Ramos (cell line): ENCODE data around the gene ANKRD31.

Source experiments
- in situ Hi-C: fragments of 300-500 bp; cut with MboI; formaldehyde crosslinking; loops from one replicate; pipeline ENCODE4 v1.14.3; 2022; ENCODE audit warnings: low sequenced_read_pairs; ENCODE audit not compliant: unreplicated experiment

The ANKRD31 gene

DNA sequence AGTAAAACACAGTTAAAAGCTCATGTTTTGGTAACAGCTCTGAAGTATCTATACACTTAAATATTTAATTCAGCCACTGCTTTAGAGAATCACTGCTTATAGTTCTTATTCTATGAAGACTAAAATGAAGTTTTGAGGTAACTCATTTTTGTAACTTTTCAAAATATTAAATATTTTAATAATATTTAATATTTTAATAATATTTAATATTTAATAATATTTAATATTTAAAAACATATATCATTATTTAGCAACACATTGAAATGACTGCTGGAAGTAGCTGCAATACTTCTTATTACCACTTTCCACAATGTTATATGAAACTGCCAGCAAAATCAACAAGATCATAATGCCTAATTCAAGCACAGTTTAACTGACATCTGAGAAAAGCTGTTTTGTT, 165.6 kb downstream of the ANKRD31 start:
- in situ Hi-C loops = no loop called here

DNA sequence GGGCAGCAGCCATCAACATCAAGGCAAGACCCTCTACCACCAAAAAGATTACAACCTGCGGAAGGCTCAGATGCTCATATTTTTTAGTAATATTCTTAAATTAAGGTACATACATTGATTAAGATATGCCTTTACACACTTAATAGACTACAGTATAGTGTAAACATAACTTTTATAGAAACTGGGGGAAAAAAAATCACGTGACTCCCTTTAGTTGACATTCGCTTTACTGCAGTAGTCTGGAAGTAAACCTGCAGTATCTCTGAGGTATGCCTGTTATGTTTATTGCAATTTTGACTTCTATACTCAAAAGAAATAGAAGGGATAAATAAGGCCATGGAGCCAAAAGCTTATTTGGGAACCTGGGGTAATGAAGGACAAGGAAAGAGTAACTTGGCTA, 169.2 kb downstream of the ANKRD31 start:
- in situ Hi-C loops = no loop called here

DNA sequence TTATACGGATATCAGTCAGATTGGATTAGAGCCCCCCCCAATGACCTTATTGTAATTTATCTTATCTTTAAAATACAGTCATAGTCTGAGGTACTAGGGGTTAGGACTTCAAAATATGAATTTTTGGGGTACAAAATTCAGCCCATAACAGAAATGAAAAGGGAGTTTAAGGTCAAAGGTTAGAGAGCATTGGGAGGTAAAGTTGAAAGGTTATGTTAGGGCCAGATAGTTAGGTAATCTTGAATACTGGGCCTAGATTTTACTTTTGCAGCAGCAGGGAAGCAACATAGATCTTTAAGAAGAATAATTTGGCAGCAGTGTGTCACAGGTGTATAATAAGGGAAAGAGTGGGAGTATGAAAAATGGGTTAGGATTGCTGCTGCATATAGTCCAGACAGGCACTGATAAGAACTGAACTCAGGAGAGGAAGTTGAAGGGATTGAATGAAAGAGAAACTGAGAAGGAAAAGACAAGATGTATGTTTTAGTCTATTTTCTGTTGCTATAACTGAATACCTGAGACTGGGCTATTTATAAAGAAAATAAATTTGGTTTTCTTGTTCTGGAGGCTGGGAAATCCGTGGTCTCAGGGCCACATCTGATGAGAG, 173.7 kb downstream of the ANKRD31 start:
- in situ Hi-C loops = no loop called here

DNA sequence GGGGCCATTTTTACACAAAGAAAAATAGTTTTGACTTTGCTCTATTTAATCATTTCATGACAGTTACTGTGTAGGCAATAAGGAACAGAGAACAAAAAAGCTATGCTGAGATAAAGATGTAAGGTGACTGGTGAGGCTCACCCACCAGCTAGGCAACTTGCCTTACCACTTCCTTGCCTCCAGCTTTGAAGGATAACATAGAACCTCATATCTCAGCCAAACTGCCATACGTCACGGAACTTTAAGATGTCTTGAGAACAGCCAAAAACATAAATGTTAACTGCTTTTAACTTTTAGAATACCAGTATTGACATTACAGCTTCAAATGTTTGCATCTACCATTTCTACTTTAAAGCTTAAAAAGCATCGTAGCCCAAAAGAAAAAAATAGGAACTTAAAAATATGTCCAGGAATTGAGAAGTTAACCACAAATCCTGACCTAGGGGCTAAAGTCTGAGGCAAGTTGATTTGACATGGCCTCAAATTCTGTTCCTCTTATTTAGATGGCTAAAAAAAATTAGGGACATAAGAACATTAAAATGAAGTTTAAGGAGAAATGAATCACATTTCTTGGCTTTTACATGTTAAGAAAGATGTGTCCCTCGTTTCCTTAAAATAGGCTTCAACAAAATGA, 176.6 kb downstream of the ANKRD31 start:
- in situ Hi-C loops = no loop called here

DNA sequence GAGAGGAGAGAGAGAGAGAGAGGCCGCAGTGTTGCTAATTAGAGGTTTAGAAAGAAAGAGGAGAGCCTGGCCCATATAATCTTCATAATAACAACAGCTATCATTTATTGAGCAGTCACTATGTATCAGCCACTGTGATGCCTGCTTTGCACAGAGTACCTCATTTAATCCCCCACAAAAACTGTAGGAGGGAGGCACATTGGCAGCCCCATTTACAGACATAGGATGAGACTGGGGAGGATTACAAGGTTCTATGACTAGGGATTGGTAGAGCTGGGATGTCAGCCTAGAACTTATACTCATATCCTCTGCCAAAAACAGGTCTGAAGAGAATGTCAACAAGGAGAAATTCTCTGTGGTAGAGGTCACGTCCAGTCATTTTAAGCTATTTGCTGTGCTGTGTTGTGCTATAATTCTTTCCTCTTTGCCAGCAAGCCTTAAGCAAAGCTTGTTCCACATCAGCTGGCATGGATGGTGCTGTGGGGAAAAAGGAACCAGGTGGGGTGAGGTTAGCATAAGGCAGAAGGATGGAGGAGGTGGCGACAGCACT, 177.6 kb downstream of the ANKRD31 start:
- in situ Hi-C loops = no loop called here

DNA sequence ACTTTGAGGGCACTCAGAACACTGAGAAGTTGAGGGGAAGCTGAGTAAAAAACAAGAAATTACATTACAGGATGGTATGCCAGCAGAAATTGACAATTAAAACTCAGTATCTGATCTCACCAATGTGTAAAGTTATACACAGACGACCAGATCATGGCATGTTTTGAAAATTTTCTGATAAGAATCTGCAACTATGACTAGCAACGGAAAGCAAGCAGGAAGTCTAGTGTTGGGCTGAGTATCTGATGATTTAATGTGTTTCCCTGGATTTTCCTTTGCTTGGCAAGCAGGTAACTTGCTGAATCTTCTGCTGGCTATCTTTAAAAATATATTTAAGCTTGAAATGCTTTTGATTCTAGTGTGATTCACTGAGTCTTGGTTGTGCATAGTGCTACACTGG, 179.1 kb downstream of the ANKRD31 start:
- in situ Hi-C loops = no loop called here

DNA sequence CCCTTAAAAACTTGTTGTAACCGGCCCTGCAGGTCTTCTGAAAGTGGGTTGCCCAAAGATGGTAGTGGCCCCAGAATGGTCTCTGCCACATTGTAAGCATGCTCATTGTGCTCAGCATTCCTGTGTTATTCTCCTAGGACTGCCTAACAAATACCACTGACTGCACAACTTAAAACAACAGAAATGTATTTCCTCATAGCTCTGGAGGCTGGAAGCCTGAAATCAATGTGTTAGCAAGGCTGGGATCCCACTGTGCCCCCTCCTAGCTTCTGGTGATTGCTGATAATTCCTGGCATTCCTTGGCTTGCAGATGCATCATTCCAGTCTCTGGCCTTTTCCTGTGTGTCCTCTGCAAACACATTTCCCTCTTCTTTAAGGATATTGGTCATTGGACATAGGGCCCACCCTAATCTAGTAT, 180.9 kb downstream of the ANKRD31 start:
- in situ Hi-C loops = no loop called here

DNA sequence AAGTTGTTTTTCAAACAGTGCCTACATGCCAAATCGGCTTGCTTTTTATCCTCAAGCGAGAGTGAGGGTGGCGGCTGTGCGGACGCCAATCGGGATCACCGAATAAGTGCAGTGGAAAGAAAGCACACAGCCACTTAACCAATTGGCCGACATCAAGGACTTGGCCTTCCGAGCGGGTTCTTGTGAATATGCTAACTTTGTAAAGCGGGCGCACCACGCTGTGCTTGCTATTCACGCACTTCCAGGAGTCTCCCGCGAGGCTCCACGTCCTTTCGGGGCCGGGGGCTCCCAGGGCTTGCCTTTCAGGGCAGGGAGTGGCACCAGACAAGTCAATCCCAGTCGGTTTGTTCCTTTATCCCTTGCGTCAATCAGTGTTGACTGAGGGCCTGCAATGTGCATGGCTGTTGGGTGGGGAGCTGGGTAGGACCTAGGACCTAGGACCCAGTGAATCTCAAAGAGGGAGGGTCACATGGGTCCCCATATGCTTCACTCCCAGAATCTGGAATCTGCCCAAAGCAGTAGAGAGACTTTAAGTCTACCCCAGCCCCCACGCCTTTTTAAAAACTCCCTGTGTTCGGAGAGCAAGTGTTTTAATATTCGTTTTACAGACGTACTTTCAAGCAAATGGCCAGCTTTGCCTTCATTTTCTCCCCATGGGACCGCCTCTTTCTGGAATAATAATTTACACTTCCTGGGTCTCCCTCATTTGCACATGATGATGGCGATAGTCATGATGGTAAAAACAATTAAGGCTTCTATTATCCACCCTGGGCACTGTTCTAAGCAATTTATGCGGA, 182.3 kb downstream of the ANKRD31 start:
- in situ Hi-C loops = no loop called here

DNA sequence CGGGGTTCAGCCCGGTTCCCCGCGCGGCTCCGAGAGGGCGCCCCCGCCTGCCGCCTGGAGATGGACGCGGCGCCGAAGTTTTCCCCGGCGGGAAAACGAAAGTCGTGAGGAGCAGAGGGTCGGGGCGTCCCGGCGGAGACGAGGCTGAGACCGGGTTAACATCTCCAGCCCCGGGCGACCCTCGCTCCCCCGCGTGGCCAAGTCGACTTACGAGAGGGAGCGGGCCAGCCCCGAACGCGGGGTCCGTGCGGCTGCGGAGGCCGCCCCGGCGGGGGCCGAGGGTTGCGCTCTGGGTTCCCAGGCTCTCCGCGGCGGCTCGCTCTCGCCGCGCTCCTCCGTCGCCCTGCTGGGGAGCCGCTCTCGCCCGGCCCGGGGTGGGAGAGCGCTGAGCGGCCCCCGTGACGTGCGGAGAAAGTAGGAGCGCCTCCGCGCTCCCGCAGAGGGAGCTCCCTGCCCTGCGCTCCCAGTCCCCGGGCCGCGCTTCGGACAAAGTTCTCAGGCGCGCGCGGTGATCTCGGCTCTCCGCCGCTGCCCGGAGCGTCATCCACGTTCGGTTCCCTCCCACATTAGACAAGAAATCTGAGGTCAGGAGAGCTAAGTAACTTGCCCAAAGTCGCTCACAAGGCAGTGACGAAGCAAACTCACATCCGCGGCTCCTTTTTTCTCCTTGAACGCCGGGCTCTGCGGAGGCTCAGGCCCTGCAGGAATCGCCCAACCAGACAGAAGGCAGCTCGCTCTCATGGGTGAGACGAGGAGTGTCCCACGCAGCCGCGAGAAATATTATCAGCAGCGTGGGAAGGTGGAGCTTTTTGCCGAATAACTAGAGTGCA, 183.2 kb downstream of the ANKRD31 start:
- in situ Hi-C loops = no loop called here

DNA sequence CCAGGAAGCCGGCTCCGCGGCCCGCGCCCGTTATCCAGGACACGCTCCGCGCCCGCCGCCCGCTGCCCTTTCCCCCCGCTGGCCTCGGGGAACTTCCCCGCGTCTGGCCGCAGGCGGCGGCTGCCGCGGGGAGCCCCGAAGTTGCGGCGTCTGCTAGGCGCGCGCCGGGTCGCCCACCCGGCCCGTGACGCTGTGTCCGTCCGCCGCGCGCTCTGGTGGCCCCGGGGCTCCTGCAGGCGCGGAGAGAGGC, 183.7 kb downstream of the ANKRD31 start:
- in situ Hi-C loops = no loop called here

DNA sequence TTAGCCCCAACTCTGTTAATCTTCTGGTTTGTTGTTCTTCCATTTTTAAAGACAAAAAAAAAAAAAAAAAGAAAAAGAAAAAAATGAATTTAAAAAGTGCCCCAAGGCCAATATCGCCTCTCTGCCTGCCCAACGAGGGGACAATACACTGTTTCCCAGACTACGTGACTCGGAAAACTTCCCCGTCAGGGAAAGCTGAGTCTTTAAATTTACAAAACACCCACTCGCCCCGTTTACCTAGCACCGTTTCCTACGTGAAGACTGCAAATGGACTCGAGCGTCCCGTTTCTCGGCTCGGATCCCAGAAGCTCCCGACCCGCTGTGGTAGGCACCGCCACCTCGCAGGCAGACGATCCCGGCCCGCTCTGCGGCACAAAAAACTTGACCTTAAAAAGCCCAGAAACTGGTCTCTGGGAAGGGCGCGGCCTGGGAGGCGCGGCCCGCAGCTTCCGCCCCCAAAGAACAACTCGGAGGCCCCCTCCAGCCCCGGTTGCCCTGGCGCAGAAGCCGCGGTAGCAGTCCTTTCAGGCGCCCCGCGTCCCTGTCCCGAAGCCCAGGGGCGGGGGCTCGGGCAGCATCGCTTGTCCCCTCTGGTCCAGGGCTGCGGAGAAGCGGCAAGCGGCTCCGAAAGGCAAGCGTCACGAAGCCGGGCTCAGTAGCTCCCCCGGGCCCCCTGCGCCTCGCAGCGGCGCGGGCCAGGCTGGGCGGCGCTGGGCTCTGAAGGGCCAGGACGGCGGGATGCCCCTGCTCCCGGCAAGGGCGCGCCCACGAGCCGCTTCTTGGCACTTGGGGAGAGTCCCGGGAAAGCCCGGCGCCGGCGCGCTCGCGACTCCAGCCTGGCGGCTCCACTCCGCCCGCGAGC, 184.3 kb downstream of the ANKRD31 start, which contains the start of gene GCNT4:
GCNT4 (minus strand) TSS at position 367 of the 862 bp plus-strand sequence. CDS start 22,521 bp downstream, outside the sequence.
- in situ Hi-C loops = no loop called here

DNA sequence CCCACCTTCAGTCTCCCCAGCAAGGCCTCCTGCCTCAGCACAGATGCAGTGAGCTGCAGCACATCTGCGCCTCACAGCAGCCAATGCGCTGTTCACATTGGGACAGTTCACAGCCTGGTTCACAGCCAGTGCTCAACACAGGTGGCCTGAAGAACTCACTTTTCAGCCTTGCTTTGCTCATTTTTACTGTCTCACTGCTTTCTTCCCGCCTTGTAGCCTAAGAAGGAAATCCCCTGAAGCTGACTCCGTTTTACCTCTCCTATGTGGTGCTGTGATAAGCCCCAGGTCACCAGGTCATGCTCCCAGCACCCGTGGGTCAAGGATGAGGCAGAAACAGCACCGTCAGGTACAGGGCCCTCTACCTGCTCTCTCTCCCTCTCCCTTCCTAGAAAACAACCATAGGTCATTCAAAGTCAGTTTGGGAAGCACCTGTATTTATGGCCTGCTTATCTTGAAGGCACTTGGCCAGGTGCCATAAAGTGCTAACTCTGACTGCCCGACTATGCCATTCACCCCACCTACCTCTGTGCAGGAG, 185.4 kb downstream of the ANKRD31 start:
- in situ Hi-C loops = no loop called here

DNA sequence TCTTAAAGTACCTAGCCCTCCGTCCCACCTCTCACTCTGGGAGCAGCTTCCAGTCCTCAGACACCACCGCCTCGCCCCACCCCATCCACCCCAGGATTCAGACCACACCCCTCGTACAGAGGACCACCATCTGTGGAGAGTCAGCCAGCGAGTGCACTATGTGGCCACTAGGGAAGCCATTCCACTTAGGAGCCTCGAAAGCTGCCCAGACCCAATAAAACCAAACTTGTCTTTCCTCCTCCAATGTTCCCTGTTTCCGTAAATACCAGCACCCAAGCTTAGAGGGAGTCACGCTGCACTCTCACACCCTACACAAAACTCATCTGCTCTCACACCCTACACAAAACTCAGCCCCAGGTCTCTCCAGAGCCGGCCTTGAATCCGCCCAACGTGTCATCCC, 186.3 kb downstream of the ANKRD31 start:
- in situ Hi-C loops = no loop called here

DNA sequence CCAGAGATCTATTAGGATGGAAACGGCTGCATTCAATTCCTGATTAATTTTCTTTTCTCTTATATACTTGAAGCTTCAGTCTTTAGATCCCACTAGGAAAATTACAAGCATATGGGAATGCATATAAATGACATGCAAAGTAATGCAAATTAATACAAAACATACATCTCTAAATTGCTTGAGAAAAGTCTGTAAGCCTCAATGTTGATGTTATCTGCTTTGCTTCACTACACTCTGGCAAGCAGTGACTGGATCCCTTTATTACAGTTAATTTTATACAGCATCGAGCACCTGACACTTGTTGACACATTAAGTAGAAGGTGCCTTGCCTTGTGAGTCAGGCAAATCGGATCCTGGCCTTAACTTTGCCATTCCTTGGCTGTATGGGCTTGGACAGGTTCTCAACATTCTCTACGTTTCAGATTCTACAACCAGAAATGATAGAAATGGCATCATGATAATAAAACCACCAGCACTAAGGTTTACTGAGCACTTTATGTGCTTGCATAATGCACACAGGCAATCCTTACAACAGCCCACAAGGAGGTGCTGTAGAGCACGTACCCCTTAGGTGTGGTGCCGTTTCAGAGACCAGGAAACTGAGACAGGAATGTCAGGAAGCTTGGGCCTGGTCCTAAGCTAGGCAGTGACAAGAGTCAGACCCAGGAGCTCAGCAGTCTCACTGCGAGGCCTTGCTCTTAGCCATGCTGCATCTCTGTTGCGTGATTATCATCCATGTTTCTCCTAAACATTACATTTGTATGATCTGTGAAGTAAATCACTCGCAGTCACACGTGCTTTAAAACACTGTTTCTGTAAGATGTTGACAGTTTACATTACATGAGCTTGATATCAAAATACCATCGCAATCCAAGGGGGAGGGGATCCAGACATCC, 187.0 kb downstream of the ANKRD31 start:
- in situ Hi-C loops = no loop called here

DNA sequence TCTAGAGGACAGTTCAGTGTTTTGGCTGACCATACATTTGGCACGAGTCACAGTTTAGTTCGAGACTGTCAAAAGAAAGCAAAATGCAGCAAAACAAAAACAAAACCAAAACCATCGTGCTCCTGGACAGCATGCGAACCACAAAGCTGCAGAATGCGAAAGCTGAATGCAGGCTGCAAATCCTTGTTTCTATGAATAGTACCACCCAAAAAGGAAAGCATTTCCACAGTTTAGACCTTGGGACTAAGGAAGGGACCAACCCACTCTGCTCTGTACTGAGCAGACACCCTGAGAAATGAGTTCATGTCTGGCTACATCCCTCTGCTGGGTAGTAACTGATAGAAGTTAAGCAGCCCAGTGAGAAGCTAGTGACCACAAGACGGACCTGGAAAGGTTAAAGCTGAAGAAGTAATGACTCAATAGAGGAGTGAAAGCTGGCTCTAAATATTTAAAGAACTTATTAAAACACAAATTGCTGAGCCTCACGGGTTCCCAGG, 188.2 kb downstream of the ANKRD31 start:
- in situ Hi-C loops = no loop called here

DNA sequence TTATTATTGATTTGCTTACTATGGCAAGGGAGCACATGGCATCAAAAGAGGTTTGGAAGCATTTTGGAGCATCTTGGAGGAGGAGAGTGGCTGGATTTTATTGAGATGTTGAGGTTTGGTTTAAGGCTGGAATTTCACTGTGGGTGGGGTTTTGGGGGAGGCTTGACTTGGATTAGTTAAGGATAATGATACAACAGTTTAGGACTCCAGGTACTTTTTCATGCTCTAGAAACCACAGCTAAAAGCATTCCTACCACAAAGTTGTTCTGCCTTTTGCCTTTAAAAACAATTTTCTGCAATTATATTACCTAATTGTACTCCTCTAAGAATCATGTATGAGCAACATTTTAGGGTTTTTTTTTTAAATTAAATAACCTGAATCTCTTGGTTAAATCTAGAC, 189.3 kb downstream of the ANKRD31 start:
- in situ Hi-C loops = no loop called here

DNA sequence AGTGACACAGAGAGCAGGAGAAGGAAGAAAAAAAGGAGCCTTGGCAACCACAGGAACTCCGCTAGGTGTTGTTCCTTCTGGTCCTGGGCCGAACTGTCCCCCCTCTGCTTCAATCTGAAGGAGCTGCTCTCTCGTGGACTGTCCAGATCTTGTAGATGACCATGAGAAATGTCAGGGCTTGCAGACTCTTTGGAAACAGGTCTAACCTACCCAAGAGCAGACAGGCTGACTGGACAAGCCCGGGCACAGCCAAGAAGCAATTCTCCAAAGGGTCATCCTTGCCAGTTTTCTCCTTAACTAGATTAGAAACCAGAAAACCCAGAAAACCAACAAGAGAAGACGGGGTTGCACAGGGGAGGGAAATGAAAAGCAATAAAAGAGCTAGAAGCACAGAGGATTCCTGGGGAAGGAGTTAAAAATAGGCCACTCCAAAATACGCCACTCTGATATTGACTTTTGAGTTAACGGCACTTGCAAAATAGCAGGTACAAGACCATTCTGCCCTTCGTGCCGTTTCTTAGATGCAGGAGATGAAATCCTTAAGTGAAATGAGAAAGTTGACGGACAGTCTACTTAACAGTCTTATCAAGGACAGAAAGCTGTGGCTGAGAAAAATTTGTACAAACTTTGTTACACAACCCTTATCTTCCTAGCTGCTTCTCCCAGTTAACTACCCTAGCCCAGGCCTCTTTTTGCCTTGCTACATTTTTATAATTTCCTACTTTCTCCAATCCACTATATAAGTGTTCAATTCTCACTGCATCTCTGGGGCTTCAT, 190.1 kb downstream of the ANKRD31 start:
- in situ Hi-C loops = no loop called here
